H1 (cell line): ENCODE data around the gene SECISBP2. TPM values are rescaled to one million over a fixed set of nuclear protein-coding genes. Genes with fewer than 3 reads are reported as not detected.
A peak's percentile ranks its signal among the peaks of the same experiment; 100 is the strongest.

Experiments used
- NANOG ChIP-seq: IDR thresholded peaks from 2 replicates; pipeline ENCODE4 v1.6.1; 2011; ENCODE audit warnings: low read length, low read depth, mild to moderate bottlenecking, inconsistent platforms; ENCODE audit not compliant: insufficient read depth, poor library complexity, severe bottlenecking
- SIN3A ChIP-seq, 2 experiments: IDR thresholded peaks in 1 of 2; conservative IDR thresholded peaks in 1 of 2; 2 replicates each; pipeline ENCODE4 v1.6.1; 2011 to 2012; ENCODE audit warnings: low read length in 2 of 2, improper control_type of control experiment in 1 of 2, low read depth in 1 of 2, mild to moderate bottlenecking in 1 of 2
- SP1 ChIP-seq: IDR thresholded peaks from 2 replicates; pipeline ENCODE4 v1.6.1; 2011; ENCODE audit warnings: low read depth, low read length
- SRF ChIP-seq: IDR thresholded peaks from 2 replicates; pipeline ENCODE4 v1.6.1; 2011; ENCODE audit warnings: mild to moderate bottlenecking, low read depth, low read length, moderate library complexity
- TAF1 ChIP-seq: IDR thresholded peaks from 2 replicates; pipeline ENCODE4 v1.6.1; 2011; ENCODE audit warnings: mild to moderate bottlenecking, low read depth, low read length
- TCF12 ChIP-seq: IDR thresholded peaks from 2 replicates; pipeline ENCODE4 v1.6.1; 2011; ENCODE audit warnings: low read depth, mild to moderate bottlenecking, low read length
- polyA plus RNA-seq, 7 experiments: library from polyadenylated mRNA; depleted of rRNA in 3 of 7; stranded (reverse) in 5 of 7; unstranded in 2 of 7; fragments of >200 nt in 5 of 7; fragments of 200-250 nt in 2 of 7; gene quantifications; 1 replicate in 5 of 7; 2 replicates in 1 of 7; 4 replicates in 1 of 7; pipeline versions ENCODE4 v1.2.1 to v1.2.3, GENCODE V29; 2011 to 2013; ENCODE audit warnings: missing spikeins in 2 of 7, mixed read lengths in 2 of 7
- total RNA-seq: library from RNA; stranded (reverse); fragmentation: NEBNext Ultra II Directional; extraction: Animal tissue kit (Norgen Biotek cat#: 25700); gene quantifications from 2 replicates; pipeline ENCODE4 v1.2.1, GENCODE V29; 2021
- TF ChIP-seq, protein P1 (sequence below): fragments of 300-600 bp; sonication (generic); IDR thresholded peaks from 2 replicates; pipeline ENCODE4 v1.7.1; 2012; ENCODE audit warnings: low read length, moderate library complexity, mild to moderate bottlenecking, inconsistent platforms; ENCODE audit not compliant: insufficient replicate concordance
- TF ChIP-seq, protein P2 (sequence below): IDR thresholded peaks from 2 replicates; pipeline ENCODE4 v1.6.1; 2012; ENCODE audit warnings: inconsistent platforms
- TF ChIP-seq, protein P3 (sequence below): IDR thresholded peaks from 2 replicates; pipeline ENCODE4 v1.6.1; 2012; ENCODE audit warnings: low read length, inconsistent platforms

The SECISBP2 gene
- total and polyA plus RNA-seq, 2 of the 8 experiments (the other 6 are each of a cell fraction or from before 2014, with no cell fraction given): 39.0 to 61.7 TPM

DNA sequence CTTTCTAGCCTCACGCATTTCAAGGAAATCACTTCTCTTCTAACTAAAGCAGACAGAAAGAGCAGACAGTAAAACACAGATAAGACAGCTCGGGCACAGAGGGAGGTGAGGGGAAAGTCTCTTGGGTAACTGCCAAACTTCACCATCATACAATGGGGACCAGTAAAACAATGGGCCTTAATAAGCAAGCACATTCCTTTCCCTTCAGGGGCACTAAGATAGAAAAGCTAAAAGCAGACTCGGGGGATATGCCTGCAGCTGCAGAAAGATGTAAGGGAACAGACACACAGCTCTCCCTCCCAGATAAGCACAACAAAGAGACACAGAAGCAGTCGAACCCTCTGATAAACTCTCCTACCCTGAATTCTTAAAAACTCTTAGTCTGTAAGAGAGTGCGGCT lies 22.9 kb upstream of the SECISBP2 start (continued):
- TF ChIP-seq, protein P1, sequence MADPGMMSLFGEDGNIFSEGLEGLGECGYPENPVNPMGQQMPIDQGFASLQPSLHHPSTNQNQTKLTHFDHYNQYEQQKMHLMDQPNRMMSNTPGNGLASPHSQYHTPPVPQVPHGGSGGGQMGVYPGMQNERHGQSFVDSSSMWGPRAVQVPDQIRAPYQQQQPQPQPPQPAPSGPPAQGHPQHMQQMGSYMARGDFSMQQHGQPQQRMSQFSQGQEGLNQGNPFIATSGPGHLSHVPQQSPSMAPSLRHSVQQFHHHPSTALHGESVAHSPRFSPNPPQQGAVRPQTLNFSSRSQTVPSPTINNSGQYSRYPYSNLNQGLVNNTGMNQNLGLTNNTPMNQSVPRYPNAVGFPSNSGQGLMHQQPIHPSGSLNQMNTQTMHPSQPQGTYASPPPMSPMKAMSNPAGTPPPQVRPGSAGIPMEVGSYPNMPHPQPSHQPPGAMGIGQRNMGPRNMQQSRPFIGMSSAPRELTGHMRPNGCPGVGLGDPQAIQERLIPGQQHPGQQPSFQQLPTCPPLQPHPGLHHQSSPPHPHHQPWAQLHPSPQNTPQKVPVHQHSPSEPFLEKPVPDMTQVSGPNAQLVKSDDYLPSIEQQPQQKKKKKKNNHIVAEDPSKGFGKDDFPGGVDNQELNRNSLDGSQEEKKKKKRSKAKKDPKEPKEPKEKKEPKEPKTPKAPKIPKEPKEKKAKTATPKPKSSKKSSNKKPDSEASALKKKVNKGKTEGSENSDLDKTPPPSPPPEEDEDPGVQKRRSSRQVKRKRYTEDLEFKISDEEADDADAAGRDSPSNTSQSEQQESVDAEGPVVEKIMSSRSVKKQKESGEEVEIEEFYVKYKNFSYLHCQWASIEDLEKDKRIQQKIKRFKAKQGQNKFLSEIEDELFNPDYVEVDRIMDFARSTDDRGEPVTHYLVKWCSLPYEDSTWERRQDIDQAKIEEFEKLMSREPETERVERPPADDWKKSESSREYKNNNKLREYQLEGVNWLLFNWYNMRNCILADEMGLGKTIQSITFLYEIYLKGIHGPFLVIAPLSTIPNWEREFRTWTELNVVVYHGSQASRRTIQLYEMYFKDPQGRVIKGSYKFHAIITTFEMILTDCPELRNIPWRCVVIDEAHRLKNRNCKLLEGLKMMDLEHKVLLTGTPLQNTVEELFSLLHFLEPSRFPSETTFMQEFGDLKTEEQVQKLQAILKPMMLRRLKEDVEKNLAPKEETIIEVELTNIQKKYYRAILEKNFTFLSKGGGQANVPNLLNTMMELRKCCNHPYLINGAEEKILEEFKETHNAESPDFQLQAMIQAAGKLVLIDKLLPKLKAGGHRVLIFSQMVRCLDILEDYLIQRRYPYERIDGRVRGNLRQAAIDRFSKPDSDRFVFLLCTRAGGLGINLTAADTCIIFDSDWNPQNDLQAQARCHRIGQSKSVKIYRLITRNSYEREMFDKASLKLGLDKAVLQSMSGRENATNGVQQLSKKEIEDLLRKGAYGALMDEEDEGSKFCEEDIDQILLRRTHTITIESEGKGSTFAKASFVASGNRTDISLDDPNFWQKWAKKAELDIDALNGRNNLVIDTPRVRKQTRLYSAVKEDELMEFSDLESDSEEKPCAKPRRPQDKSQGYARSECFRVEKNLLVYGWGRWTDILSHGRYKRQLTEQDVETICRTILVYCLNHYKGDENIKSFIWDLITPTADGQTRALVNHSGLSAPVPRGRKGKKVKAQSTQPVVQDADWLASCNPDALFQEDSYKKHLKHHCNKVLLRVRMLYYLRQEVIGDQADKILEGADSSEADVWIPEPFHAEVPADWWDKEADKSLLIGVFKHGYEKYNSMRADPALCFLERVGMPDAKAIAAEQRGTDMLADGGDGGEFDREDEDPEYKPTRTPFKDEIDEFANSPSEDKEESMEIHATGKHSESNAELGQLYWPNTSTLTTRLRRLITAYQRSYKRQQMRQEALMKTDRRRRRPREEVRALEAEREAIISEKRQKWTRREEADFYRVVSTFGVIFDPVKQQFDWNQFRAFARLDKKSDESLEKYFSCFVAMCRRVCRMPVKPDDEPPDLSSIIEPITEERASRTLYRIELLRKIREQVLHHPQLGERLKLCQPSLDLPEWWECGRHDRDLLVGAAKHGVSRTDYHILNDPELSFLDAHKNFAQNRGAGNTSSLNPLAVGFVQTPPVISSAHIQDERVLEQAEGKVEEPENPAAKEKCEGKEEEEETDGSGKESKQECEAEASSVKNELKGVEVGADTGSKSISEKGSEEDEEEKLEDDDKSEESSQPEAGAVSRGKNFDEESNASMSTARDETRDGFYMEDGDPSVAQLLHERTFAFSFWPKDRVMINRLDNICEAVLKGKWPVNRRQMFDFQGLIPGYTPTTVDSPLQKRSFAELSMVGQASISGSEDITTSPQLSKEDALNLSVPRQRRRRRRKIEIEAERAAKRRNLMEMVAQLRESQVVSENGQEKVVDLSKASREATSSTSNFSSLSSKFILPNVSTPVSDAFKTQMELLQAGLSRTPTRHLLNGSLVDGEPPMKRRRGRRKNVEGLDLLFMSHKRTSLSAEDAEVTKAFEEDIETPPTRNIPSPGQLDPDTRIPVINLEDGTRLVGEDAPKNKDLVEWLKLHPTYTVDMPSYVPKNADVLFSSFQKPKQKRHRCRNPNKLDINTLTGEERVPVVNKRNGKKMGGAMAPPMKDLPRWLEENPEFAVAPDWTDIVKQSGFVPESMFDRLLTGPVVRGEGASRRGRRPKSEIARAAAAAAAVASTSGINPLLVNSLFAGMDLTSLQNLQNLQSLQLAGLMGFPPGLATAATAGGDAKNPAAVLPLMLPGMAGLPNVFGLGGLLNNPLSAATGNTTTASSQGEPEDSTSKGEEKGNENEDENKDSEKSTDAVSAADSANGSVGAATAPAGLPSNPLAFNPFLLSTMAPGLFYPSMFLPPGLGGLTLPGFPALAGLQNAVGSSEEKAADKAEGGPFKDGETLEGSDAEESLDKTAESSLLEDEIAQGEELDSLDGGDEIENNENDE: no peak
- TF ChIP-seq, protein P2, sequence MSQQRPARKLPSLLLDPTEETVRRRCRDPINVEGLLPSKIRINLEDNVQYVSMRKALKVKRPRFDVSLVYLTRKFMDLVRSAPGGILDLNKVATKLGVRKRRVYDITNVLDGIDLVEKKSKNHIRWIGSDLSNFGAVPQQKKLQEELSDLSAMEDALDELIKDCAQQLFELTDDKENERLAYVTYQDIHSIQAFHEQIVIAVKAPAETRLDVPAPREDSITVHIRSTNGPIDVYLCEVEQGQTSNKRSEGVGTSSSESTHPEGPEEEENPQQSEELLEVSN: no peak
- TF ChIP-seq SP1 (no peak), NANOG (no peak), SIN3A (conservative IDR thresholded peaks at IDR 0.05 in 1 of 2, IDR thresholded peaks at IDR 0.05 in 1 of 2; ENCODE audit: low read depth in 1 of 2, low read length in 2 of 2) (no peak), TCF12 (peak; percentile 80; the same call in 1 of the 2 replicates), TAF1 (no peak), SRF (no peak)
- TF ChIP-seq, protein P3, sequence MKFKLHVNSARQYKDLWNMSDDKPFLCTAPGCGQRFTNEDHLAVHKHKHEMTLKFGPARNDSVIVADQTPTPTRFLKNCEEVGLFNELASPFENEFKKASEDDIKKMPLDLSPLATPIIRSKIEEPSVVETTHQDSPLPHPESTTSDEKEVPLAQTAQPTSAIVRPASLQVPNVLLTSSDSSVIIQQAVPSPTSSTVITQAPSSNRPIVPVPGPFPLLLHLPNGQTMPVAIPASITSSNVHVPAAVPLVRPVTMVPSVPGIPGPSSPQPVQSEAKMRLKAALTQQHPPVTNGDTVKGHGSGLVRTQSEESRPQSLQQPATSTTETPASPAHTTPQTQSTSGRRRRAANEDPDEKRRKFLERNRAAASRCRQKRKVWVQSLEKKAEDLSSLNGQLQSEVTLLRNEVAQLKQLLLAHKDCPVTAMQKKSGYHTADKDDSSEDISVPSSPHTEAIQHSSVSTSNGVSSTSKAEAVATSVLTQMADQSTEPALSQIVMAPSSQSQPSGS: no peak
